ENCODE measurements around the gene RNF222.

GRCh38 chr17:8354236-8354635 is 43.4 kb downstream of the RNF222 start:
- TF ChIP-seq CTCF (IDR thresholded peaks at IDR 0.05) (no peak), POLR2A (IDR thresholded peaks at IDR 0.05) (no peak)

Data from uterus (tissue), 2 donors.